ENCODE measurements around the gene GUCY1B1.
A peak's percentile ranks its signal among the peaks of the same experiment; 100 is the strongest.

The GUCY1B1 gene

GRCh38 chr4:155758481-155759371, at the start of gene GUCY1B1:
Gene GUCY1B1 (plus strand): TSS chr4:155759021. CDS start chr4:155759141, 120 bp downstream.
- peak; percentile 26 to 63 (median 47) for DNase-seq

DNA sequence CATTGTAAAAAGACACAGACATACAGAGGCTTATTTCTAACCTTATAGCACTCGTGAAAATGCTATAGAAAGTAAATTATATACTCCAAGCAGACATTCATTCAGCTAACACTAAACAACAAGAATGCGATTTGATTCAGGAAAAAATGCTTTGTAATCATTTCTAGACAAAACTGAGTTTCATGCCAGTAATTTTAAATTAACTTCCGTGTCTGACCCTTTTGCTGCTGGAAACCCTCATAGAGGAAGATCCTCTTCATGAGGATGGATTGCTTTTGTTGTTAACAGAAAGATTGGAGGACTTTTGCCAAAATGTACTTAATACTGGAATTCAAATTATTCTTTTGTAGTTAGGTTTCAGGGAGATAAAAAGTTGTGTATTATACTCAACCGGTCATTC, 48.9 kb upstream of the GUCY1B1 start:
- no peak for DNase-seq

DNA sequence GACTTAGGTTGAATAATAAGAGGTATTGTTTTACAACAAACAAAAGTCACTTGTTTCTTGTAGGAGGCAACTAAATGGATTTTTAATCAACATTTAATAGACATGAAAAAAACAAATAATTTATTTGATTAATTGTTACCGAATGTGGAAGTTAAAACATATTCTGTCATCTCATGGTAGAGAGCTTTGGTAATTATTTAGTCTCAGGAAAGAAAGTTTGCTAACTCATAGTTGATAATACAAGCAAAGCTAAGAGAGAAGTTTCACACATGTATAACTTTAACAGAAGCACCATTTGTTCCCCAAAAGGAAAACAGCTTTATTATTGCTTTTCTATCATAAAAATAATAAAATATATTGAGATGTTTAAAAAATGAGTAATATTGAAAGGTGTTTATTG, 47.3 kb upstream of the GUCY1B1 start:
- DNase-seq, result no peak

- DNase-seq, result no peak
These were observed 46.0 kb upstream of the GUCY1B1 start for GRCh38 chr4:155712846-155713245.

DNA sequence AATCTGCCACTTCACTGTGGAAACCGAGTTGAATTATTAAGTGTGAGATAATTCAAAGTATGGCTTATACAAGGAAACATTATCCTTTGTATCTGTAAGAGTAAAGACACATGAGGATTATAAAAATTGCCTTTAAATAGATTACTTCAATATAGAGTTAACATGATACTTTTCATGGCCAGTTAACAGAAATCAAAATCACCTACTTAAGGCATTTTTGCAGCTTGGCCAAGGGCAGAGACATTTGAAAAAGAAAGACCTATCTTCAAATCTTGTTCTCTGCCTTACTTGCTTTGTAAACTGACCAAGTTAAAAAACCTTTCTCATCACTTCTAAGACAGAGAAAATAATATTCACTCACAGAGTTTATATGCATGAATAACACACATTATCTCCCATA, 44.9 kb upstream of the GUCY1B1 start:
- DNase-seq, result no peak

DNA sequence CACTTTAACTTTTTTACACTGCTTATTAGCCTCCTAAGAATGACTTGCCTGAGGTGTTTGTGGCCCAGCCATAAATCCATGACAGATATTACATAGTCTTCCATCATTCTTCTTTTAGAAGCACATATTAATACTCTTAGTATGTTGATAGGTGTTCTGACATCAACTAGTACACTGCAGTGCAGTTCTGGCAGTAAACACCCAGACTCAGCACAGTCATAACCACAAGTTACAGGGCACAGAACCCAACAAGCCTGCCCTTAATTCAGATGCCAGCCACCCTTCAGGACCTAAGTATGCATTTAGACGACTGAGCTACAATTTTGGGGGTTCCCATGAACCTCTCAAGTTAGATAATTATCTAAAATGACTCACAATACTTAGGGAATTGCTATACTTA, 36.5 kb upstream of the GUCY1B1 start:
- no peak for DNase-seq

DNA sequence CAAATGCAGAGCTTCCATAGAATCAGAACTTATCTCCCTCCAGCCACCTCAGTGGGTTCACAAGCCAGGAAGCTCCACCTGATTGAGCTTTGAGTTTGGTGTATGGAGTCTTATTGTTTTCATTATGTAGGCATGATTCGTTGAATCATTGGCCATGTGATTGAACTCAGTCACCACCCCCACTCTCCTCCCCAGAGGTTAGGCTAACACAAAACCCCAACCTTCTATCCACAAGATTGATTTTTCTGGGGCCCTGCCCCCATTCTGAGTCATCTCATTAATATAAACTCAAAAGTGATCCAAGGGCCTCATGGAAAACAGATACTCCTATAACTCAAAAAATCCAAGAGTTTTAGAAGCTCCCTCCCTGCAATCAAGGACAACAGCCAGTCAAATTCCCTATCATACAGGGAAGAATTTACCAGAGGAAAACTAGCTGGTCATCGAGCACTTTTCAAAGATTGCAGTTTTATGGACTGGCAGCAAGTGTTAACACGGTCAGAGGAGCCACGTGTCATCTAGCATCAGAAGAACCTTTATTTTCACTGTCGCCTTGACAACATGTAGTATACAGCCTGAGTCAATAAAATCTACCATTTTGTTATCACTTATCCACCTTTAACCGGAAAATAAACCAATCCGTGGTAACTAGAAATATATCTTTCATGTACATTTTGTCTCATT, 35.9 kb upstream of the GUCY1B1 start:
- no peak for DNase-seq

DNA sequence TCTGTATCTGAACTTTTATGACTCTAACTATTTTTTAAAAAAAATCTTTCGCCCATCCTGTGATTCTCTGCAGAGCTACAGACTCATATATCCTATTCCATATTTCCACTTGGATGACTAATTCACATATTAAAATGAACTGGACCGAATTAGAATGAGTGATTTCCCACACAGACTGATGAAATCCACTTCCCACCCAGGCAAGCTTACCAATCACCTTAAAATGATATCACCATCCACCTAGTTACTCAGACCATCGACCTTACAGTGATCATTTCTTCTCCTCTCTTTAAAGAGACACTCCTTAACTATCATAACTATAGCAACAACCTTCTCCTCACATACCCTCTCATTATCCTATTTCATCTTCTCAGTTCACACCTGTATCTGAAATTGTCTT, 34.1 kb upstream of the GUCY1B1 start:
- DNase-seq, result no peak

DNA sequence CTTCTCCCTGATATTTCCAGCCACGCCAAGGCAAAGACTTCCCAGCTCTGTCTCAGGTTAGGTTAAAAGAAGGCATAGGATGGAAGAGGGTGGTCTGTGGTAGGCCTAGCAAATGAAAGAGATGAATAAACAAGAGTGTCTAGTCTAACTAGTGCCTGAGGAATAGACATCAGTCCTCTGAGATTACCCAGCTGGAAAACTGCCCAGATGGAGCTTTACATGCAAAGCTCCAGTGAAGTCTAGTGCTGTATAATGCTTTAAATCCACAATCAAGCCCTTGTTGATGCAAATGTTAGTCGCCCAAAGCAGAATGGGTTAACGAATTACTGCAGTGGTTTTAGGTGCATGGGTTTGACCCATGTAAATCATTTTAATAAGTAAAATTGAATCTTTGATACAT, 24.8 kb upstream of the GUCY1B1 start:
- no peak for DNase-seq

DNA sequence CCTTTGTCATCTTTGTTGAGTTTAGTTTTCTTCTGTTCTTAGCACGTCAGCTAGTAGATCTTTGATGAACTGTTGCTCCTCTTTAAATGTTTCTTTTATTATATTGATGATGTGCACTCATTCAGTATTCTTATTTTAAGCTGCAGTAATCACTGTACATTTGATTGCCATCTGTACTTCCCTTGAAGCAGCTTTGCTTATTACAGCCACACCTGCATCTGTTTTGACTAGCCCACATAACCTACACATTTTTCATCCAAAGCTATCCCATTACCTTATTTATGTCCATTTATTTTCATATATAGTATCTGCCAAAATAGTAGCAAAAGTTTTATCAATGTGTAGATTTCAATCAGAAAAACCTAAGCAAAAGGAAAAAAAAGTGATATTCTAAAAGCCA, 23.9 kb upstream of the GUCY1B1 start:
- no peak for DNase-seq

- DNase-seq, result no peak
These were observed 23.3 kb upstream of the GUCY1B1 start for GRCh38 chr4:155735496-155735895.

GRCh38 chr4:155738548-155738947, 20.3 kb upstream of the GUCY1B1 start:
- DNase-seq, result no peak

DNA sequence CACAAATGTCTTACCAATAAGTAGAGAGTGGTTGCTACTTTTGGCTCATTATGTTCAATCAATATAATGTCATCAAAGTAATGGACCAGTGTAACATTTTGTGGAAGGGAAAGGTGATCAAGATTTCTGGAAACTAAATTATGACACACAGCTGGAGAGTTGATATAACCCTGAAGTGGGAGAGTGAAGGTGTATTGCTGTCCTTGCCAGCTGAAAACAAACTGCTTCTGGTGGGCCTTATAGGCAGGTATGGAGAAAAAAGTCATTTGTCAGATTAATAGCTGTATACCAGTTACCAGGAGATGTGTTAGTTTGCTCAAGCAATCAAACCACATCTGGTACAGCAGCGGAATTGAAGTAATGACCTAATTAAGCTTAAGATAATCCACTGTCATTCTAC, 17.3 kb upstream of the GUCY1B1 start:
- DNase-seq, result no peak

GRCh38 chr4:155742310-155743015, 16.4 kb upstream of the GUCY1B1 start:
- no peak for DNase-seq

DNA sequence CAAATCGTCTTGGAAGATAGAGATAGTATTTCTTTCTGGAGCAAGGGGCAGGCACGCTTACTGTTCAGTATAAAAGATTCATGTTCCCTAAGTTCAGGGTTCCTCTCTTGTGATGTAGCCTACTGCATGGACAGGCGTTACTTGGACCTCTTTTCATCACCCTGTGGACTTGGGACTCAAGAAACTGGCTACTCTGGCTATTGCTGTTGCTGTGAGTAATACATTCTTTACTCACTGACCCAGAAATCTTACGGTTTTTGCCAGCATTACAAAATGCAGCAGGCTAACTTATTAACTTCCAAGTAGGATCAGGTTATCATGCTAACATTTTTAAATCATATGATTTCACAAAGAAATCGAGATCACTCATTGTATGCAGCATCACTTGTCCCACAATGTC, 12.8 kb upstream of the GUCY1B1 start:
- DNase-seq, result no peak

- no peak for DNase-seq
These were observed 10.8 kb upstream of the GUCY1B1 start for GRCh38 chr4:155748039-155748438.

- DNase-seq, result no peak
These were observed 9.8 kb upstream of the GUCY1B1 start for GRCh38 chr4:155749041-155749440.

DNA sequence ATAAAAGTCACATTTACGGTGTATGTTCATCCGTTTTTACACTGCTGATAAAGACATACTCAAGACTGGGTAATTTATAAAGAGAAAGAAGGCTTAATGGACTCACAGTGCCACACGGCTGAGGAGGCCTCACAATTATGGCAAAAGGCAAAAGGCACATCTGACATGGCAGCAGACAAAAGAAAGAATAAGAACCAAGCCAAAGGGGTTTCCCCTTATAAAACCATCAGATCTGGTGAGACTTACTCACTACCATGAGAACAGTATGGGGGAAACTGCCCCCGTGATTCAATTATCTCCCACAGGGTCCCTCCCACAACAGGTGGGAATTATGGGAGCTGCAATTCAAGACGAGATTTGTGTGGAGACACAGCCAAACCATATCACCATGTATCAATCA, 7.3 kb upstream of the GUCY1B1 start:
- DNase-seq, result no peak

DNA sequence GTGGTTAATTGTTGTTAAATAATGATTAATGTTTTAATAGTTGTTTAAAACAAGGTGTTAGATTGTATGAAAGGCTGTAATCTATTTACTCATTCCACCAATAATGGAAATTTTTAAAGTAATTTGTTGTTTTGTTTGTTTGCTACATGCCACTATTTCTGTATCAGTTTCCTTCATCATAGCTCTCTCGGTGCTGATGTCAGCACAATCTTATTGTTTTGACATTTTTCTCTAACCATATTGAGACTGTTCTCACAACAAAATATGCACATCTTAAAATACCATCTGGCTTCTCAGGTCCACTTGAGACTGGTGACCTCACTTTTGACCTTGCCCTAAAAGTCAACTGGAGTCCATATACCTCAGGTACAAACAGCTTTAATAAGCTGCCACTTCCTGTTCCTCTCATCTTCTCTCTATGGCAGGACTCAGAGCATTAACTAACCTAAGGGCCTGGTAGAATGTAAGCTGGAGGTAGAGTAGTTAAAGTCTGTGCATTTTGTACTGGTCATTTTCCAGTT, 1.0 kb upstream of the GUCY1B1 start:
- no peak for DNase-seq

GRCh38 chr4:155759372-155760252, 791 bp downstream of the GUCY1B1 start:
- peak in 1 of 6 experiments; percentile 5 for DNase-seq

DNA sequence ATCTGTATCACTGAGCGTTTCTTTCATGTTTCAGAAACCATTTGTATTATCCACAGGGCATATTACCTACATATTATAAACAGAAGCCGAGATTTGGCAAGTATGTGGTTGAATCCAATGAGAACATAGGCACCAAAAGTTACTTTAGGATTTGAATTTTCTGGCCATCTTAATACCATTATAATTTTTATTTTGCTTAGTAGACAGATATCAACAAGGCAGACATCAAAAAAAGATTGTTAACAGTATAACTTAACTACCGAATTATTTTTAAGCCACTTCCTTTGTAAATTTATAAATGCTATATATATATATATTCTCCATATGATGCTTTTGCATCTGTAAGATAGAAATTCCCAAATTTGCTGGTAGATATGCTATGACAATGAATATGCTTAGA, 2.2 kb downstream of the GUCY1B1 start:
- no peak for DNase-seq

DNA sequence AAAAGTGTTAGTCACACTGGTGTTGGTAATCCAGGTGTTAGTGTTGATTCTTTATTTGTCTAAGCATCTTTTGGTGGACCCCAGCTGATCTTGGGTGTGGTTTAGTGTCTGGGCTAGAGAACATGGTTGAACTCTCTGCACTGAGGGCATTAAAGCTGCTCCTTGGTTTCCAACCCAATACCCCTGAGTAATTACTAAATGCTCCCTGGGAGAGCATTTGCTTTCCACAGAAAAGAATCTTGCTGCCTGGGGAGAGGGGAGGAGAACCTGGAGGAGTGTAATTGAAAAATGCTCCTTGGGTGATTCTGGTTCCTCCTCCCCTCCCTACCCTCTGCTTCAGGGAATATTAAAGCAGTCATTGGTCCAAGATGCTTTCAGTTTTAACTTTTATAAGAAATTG, 3.1 kb downstream of the GUCY1B1 start:
- DNase-seq, result no peak

All from stimulated activated naive CD4-positive, alpha-beta T cell (primary cell).